Measurements from ENCODE around the gene PRKCZ. TPM values are rescaled to one million over a fixed set of nuclear protein-coding genes. Genes with fewer than 3 reads are reported as not detected.

The PRKCZ gene
- total RNA-seq, 2 experiments from 2014 or later: 17.8 to 19.0 TPM

DNA sequence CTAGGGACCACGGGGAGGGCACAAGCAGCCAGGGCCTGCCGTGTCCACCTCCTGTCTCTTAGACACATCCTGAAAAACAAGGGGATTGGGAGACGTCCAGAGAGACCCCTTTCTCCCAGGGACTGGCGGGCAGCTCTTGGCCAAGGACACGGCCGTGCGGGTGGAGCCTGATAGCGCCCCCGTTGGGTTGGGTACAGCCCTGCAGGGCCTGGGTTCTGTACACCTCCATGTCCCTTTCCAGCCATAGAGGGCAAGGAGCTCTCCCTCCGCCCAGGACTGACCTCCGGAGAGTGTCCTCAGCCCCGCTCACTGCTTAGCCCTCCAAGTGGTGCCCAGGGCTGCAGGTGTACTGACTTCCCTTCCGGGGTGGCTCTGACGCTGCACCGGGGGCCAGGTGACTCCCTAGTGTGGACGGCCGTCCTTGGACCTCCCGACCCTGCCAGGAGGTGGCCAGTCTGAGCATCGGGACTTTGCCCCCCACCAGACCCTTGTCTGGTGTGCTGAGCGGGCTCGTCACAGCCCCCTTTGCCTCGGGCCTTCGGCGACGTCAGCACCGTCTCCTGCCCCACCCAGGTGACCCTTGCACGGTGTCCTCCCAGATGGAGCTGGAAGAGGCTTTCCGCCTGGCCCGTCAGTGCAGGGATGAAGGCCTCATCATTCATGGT lies 5.8 kb downstream of the PRKCZ start:
- Mint-ChIP-seq H3K36me3 (ENCODE audit: low read depth) (peaks cover 29% of the 10 kb centered on the region), H3K4me3 (no peak overlapping the region), H3K27ac (no peak overlapping the region), H3K9me3 (no peaks in the 10 kb centered on the region), H3K4me1 (ENCODE audit: low read depth) (peaks cover 8% of the 10 kb centered on the region), H3K27me3 (no peaks in the 10 kb centered on the region)
- peaks cover 11% of the 10 kb centered on the region for H3K4me1 ChIP-seq (ENCODE audit: insufficient read depth, low read length)
- H3K36me3 ChIP-seq (ENCODE audit: insufficient read depth, low read length): peaks cover 38% of the 10 kb centered on the region
- no peak overlapping the region for H3K27ac ChIP-seq (ENCODE audit: low read depth in 1 of 2, low read length in 2 of 2)
- DNase-seq: no peak
- TF ChIP-seq, protein P1, sequence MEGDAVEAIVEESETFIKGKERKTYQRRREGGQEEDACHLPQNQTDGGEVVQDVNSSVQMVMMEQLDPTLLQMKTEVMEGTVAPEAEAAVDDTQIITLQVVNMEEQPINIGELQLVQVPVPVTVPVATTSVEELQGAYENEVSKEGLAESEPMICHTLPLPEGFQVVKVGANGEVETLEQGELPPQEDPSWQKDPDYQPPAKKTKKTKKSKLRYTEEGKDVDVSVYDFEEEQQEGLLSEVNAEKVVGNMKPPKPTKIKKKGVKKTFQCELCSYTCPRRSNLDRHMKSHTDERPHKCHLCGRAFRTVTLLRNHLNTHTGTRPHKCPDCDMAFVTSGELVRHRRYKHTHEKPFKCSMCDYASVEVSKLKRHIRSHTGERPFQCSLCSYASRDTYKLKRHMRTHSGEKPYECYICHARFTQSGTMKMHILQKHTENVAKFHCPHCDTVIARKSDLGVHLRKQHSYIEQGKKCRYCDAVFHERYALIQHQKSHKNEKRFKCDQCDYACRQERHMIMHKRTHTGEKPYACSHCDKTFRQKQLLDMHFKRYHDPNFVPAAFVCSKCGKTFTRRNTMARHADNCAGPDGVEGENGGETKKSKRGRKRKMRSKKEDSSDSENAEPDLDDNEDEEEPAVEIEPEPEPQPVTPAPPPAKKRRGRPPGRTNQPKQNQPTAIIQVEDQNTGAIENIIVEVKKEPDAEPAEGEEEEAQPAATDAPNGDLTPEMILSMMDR (IDR thresholded peaks at IDR 0.05): no peak
- H3K27me3 ChIP-seq (ENCODE audit: control insufficient read depth in 1 of 2, insufficient read depth in 2 of 2, low read length in 2 of 2): no peaks in the 10 kb centered on the region
- no peak overlapping the region for H3K4me3 ChIP-seq (ENCODE audit: low read length)
- ATAC-seq (ENCODE audit: poor library complexity): no peak
- intact Hi-C loops (cut with DNase I, micrococcal nuclease): no loop called here
- ChIA-PET POLR2A (no interaction called here), CTCF (interaction anchor here (1.8 kb wide), 1 partner anchor 11 kb away, joined by 4 read pairs; no protein-coding TSS in a partner anchor)
- H3K9me3 ChIP-seq (ENCODE audit: control insufficient read depth in 1 of 2, insufficient read depth in 1 of 2, low read length in 2 of 2): no peaks in the 10 kb centered on the region

DNA sequence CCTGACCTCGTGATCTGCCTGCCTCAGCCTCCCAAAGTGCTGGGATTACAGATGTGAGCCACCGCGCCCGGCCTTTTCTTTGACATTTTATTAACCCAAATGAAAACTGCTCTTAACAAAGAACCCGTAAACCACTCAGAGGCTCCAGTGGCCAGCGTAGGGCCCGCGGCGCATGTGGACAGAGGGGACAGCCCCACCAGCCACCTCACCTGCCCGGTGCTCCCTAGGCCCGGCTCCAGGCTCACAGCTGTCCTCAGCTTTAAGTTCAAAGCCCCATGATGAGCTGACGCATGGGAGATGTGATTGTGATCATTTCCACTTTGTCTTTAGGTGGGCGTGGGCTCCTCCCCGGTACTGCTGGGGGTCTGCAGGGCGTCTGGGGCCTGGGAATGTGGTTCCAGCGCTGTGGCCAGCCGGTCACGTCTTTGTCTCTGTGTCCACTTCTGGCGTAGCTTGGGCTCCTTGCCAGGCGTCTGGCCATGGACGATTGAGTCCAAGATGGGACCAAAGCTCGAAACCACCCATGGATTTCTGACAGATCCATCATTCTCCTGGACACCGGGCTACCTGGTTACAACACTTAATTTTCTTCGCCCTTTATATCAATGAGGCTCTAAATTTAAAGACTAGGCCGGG lies 6.9 kb downstream of the PRKCZ start:
- no peak overlapping the region for H3K27ac ChIP-seq (ENCODE audit: low read depth in 1 of 2, low read length in 2 of 2)
- peaks cover under 1% of the 10 kb centered on the region for H3K4me1 ChIP-seq (ENCODE audit: insufficient read depth, low read length)
- intact Hi-C loops (cut with DNase I, micrococcal nuclease): no loop called here
- DNase-seq (no peak), ATAC-seq (ENCODE audit: poor library complexity) (no peak)
- H3K9me3 ChIP-seq (ENCODE audit: control insufficient read depth in 1 of 2, insufficient read depth in 1 of 2, low read length in 2 of 2): no peaks in the 10 kb centered on the region
- H3K4me3 Mint-ChIP-seq: no peak overlapping the region
- H3K9me3 Mint-ChIP-seq: no peaks in the 10 kb centered on the region
- H3K27ac Mint-ChIP-seq: no peak overlapping the region
- TF ChIP-seq, protein P1 (IDR thresholded peaks at IDR 0.05): no peak
- no peaks in the 10 kb centered on the region for H3K27me3 Mint-ChIP-seq
- H3K36me3 Mint-ChIP-seq (ENCODE audit: low read depth): peaks cover 33% of the 10 kb centered on the region
- no peak overlapping the region for H3K4me3 ChIP-seq (ENCODE audit: low read length)
- peaks cover 42% of the 10 kb centered on the region for H3K36me3 ChIP-seq (ENCODE audit: insufficient read depth, low read length)
- CTCF ChIA-PET: interaction anchor here (1.8 kb wide), 1 partner anchor 12 kb away, joined by 4 read pairs; no protein-coding TSS in a partner anchor
- H3K4me1 Mint-ChIP-seq (ENCODE audit: low read depth): peaks cover 8% of the 10 kb centered on the region
- H3K27me3 ChIP-seq (ENCODE audit: control insufficient read depth in 1 of 2, insufficient read depth in 2 of 2, low read length in 2 of 2): no peaks in the 10 kb centered on the region
- POLR2A ChIA-PET: no interaction called here

DNA sequence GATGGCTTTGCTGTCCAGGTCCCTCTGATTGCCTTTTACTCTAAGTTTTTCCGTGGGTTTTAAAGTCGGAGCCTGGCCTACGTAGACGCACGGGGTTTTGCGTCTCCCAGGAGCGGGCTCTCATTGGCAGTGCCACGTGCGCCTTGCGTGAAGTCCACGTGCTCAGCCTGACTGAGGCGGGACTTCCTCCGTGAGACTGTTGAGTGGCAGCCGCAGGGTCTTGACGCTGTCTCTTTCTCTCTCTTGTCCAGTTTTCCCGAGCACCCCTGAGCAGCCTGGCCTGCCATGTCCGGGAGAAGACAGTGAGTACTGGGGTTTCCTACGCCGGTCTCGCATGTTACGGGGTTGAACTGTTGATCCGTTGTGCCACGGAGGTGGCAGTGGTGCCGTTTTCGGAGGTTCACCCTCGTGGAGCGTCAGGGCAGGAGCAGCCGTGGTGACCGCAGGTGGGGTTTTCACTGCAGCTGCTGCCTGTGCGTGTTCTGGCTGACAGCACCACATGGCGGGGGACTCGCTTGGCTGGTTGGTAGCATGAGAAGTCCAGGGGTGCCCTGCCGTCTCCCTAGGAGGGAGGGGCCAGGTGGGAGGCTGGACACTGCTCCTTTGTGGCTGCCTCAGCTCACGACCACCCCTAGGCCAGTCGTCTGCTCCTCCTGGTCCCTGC lies 9.2 kb downstream of the PRKCZ start:
- H3K9me3 Mint-ChIP-seq: no peaks in the 10 kb centered on the region
- H3K4me1 Mint-ChIP-seq (ENCODE audit: low read depth): no peaks in the 10 kb centered on the region
- no peak overlapping the region for H3K4me3 Mint-ChIP-seq
- H3K27ac Mint-ChIP-seq: no peak overlapping the region
- H3K36me3 Mint-ChIP-seq (ENCODE audit: low read depth): peaks cover 49% of the 10 kb centered on the region
- H3K4me3 ChIP-seq (ENCODE audit: low read length): no peak overlapping the region
- no peak overlapping the region for H3K27ac ChIP-seq (ENCODE audit: low read depth in 1 of 2, low read length in 2 of 2)
- H3K36me3 ChIP-seq (ENCODE audit: insufficient read depth, low read length): peaks cover 42% of the 10 kb centered on the region
- ChIA-PET CTCF (interaction anchor here (1.1 kb wide), 1 partner anchor 15 kb away, joined by 3 read pairs; no protein-coding TSS in a partner anchor), POLR2A (no interaction called here)
- H3K27me3 ChIP-seq (ENCODE audit: control insufficient read depth in 1 of 2, insufficient read depth in 2 of 2, low read length in 2 of 2): no peaks in the 10 kb centered on the region
- ATAC-seq (ENCODE audit: poor library complexity) (no peak), DNase-seq (no peak)
- intact Hi-C loops (cut with DNase I, micrococcal nuclease): no loop called here
- TF ChIP-seq, protein P1 (IDR thresholded peaks at IDR 0.05): no peak
- no peaks in the 10 kb centered on the region for H3K4me1 ChIP-seq (ENCODE audit: insufficient read depth, low read length)
- no peaks in the 10 kb centered on the region for H3K9me3 ChIP-seq (ENCODE audit: control insufficient read depth in 1 of 2, insufficient read depth in 1 of 2, low read length in 2 of 2)
- H3K27me3 Mint-ChIP-seq: no peaks in the 10 kb centered on the region
